MCF 10A (cell line): Measurements from ENCODE around the gene SLC13A2. TPM values are rescaled to one million over a fixed set of nuclear protein-coding genes. Genes with fewer than 3 reads are reported as not detected.
"Not testable (repeated sequence)": the region's sequence is repeated elsewhere in the genome, so short reads cannot be mapped to it uniquely, and the experiment has no call there.

ENCODE experiments used
- BruUV-seq: library from RNA; stranded (reverse); fragments of 400-500 nt; replicated peaks from 2 replicates; lab custom pipeline; 2021; lab: Mats Ljungman, UMichigan
- CTCF ChIA-PET: fragments of 300-600 bp; sonication (Branson Sonifier 250); formaldehyde crosslinking; extraction: SDS; loops from one replicate; lab custom pipeline; 2021; ENCODE audit warnings: antibody characterized with exemption, inconsistent platforms; lab: Yijun Ruan, JAX
- POLR2A ChIA-PET: fragments of 300-600, 350-650 bp; sonication (Branson Sonifier 250); formaldehyde crosslinking; extraction: SDS; loops from one replicate; lab custom pipeline; 2020; ENCODE audit warnings: antibody characterized with exemption, inconsistent platforms; lab: Yijun Ruan, JAX
- DNase-seq: peaks from one replicate; pipeline ENCODE4 v3.0.0-alpha.2; 2018; ENCODE audit not compliant: unreplicated experiment
- H3K27ac Mint-ChIP-seq: one replicate; pipeline ENCODE4 v1.8.0; 2022; ENCODE audit warnings: mild to moderate bottlenecking, low read depth, mixed read lengths; ENCODE audit not compliant: unreplicated experiment
- H3K27me3 Mint-ChIP-seq: one replicate; pipeline ENCODE4 v1.8.0; 2022; ENCODE audit warnings: mixed read lengths; ENCODE audit not compliant: insufficient read depth, unreplicated experiment
- H3K36me3 Mint-ChIP-seq: one replicate; pipeline ENCODE4 v1.8.0; 2022; ENCODE audit warnings: mild to moderate bottlenecking, moderate library complexity, mixed read lengths; ENCODE audit not compliant: insufficient read depth, unreplicated experiment
- H3K4me1 Mint-ChIP-seq: one replicate; pipeline ENCODE4 v1.8.0; 2022; ENCODE audit warnings: mixed read lengths; ENCODE audit not compliant: insufficient read depth, unreplicated experiment
- H3K4me3 Mint-ChIP-seq: one replicate; pipeline ENCODE4 v1.8.0; 2022; ENCODE audit warnings: mild to moderate bottlenecking, moderate library complexity, mixed read lengths; ENCODE audit not compliant: unreplicated experiment
- H3K9me3 Mint-ChIP-seq: one replicate; pipeline ENCODE4 v1.8.0; 2022; ENCODE audit warnings: mixed read lengths; ENCODE audit not compliant: unreplicated experiment
- intact Hi-C: fragments of 100-400 bp; cut with micrococcal nuclease; formaldehyde crosslinking; loops from 2 replicates; pipeline ENCODE4 v1.14.1; 2022
- total RNA-seq: library from RNA; stranded (reverse); gene quantifications from 2 replicates; pipeline ENCODE4 v1.2.3, GENCODE V29; 2022
- TF ChIP-seq, protein P1 (sequence below): fragments of 200-600 bp; IDR thresholded peaks from one replicate; pipeline ENCODE4 v1.8.0; 2022; ENCODE audit warnings: antibody characterized with exemption, mild to moderate bottlenecking; ENCODE audit not compliant: unreplicated experiment

Gene SLC13A2
- total RNA-seq, 1 experiment from 2014 or later, result not detected

GRCh38 chr17:28433721-28434120, 39.7 kb upstream of the SLC13A2 start:
- Mint-ChIP-seq H3K4me3 (no peak overlapping the region), H3K4me1 (peaks cover 10% of the 10 kb centered on the region), H3K27me3 (no peaks in the 10 kb centered on the region), H3K27ac (no peak overlapping the region), H3K9me3 (no peaks in the 10 kb centered on the region), H3K36me3 (no peaks in the 10 kb centered on the region)
- TF ChIP-seq, protein P1, sequence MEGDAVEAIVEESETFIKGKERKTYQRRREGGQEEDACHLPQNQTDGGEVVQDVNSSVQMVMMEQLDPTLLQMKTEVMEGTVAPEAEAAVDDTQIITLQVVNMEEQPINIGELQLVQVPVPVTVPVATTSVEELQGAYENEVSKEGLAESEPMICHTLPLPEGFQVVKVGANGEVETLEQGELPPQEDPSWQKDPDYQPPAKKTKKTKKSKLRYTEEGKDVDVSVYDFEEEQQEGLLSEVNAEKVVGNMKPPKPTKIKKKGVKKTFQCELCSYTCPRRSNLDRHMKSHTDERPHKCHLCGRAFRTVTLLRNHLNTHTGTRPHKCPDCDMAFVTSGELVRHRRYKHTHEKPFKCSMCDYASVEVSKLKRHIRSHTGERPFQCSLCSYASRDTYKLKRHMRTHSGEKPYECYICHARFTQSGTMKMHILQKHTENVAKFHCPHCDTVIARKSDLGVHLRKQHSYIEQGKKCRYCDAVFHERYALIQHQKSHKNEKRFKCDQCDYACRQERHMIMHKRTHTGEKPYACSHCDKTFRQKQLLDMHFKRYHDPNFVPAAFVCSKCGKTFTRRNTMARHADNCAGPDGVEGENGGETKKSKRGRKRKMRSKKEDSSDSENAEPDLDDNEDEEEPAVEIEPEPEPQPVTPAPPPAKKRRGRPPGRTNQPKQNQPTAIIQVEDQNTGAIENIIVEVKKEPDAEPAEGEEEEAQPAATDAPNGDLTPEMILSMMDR, result no peak
- intact Hi-C loops, result no loop called here
- no peak for DNase-seq
- BruUV-seq, result no TSS peak
- ChIA-PET CTCF (no interaction called here), POLR2A (no interaction called here)

- DNase-seq, H3K36me3 Mint-ChIP-seq, H3K4me1 Mint-ChIP-seq, BruUV-seq, H3K27me3 Mint-ChIP-seq, intact Hi-C loops, CTCF ChIA-PET, H3K4me3 Mint-ChIP-seq, H3K9me3 Mint-ChIP-seq, H3K27ac Mint-ChIP-seq: not testable (repeated sequence)
- POLR2A ChIA-PET, result interaction anchor here (1.2 kb wide), 1 partner anchor 18 kb away, joined by 3 read pairs; no protein-coding TSS in a partner anchor
These were observed 39.1 kb upstream of the SLC13A2 start for GRCh38 chr17:28434326-28434725.

DNA sequence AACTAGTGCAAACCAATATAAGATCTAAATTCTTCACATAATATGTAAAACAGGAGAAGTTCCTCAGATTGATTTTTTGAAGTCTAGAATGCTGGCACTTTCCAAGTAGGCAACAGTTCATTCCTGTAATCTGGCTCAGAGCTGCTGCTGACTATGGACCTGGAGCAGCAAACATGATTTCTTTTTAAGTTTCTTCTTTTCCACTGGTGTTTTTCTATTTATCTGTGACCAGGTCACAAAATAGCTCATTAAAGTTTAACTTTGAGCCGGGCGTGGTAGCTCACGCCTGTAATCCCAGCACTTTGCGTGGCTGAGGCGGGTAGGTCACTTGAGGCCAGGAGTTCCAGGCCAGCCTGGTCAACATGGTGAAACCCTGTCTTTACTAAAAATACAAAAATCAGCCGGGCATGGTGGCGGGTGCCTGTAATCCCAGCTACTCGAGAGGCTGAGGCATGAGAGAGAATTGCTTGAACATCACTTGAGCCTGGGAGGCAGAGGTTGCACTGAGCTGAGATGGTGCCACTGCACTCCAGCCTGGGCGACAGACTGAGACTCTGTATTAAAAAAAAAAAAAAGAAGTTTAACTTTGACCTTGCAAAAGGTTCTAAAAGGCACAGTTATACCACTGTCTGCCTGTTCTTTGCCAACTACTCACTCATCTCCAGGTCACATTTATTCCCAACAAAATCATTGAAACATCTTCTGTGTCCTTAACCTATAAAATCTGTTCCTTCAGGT, 29.4 kb upstream of the SLC13A2 start:
- ChIA-PET CTCF (interaction anchor here (1.0 kb wide), 1 partner anchor 35 kb away, joined by 3 read pairs; no protein-coding TSS in a partner anchor), POLR2A (interaction anchor here (0.6 to 0.8 kb wide), 3 partner anchors 9 to 79 kb away, joined by 4 read pairs; partner anchors contain the start of gene SEBOX)
- intact Hi-C loops, result no loop called here
- H3K27me3 Mint-ChIP-seq, result no peaks in the 10 kb centered on the region
- DNase-seq, result no peak
- H3K36me3 Mint-ChIP-seq, result peaks cover 2% of the 10 kb centered on the region
- peaks cover 8% of the 10 kb centered on the region for H3K9me3 Mint-ChIP-seq
- TF ChIP-seq, protein P1, result no peak
- H3K4me3 Mint-ChIP-seq, result no peak overlapping the region
- no TSS peak for BruUV-seq
- no peak overlapping the region for H3K27ac Mint-ChIP-seq
- H3K4me1 Mint-ChIP-seq, result no peaks in the 10 kb centered on the region

DNA sequence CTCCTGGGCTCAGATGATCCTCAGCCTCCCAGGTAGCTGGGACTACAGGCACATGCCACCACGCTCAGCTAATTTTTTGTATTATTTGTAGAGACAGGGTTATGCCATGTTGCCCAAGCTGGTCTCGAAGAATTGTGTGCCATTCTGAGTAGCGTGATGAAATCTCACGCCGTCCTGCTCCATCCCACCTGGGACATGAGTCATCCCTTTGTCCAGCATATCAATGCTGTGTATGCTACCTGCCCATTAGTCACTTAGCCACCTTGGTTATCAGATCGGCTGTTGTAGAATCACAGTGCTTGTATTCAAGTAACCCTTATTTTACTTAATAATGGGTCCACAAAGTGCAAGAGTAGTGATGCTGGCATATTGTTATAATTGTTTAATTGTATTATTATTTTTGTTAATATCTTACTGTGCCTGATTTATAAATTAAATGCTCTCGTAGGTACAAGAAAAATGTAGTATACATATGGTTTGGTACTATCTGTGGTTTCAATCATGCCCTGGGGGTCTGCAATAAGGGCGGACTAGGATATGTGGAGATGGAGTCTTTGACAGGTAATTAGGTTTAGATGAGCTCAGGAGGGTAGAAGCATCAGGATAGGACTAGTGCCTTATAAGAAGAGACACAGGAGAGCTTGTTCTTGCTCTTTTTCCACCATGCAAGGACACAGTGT, 26.6 kb upstream of the SLC13A2 start:
- TF ChIP-seq, protein P1, result no peak
- H3K36me3 Mint-ChIP-seq, result no peaks in the 10 kb centered on the region
- peak; percentile 72 for DNase-seq
- intact Hi-C loops, result no loop called here
- ChIA-PET CTCF (interaction anchor here (0.5 to 1.8 kb wide), 4 partner anchors 41 to 599 kb away, joined by 4 to 5 read pairs (median 4); no protein-coding TSS in a partner anchor), POLR2A (interaction anchor here (1.6 to 3.8 kb wide), 2 partner anchors 10 to 66 kb away, joined by 3 to 19 read pairs; no protein-coding TSS in a partner anchor)
- no peaks in the 10 kb centered on the region for H3K27me3 Mint-ChIP-seq
- H3K9me3 Mint-ChIP-seq, result peaks cover 8% of the 10 kb centered on the region
- H3K4me1 Mint-ChIP-seq, result no peaks in the 10 kb centered on the region
- H3K4me3 Mint-ChIP-seq, result no peak overlapping the region
- H3K27ac Mint-ChIP-seq, result no peak overlapping the region
- BruUV-seq, result no TSS peak
